Spinal cord (tissue), 10 donors: ENCODE measurements around the gene CLCN2. TPM values are rescaled to one million over a fixed set of nuclear protein-coding genes. Genes with fewer than 3 reads are reported as not detected.

Source experiments
- DNase-seq, 6 donors: peaks; one replicate each; pipeline versions ENCODE4 v3.0.0 to v3.0.0-alpha.2; 2013 to 2015; ENCODE audit warnings: low spot score in 6 of 6, low read depth in 4 of 6
- H3K27ac ChIP-seq: one replicate; pipeline ENCODE4 v1.5.1; 2013; ENCODE audit warnings: low read depth, low read length, control low read depth
- H3K27me3 ChIP-seq: one replicate; pipeline ENCODE4 v1.6.1; 2013; ENCODE audit warnings: low read length; ENCODE audit not compliant: control insufficient read depth, insufficient read depth
- H3K36me3 ChIP-seq: one replicate; pipeline ENCODE4 v1.6.1; 2013; ENCODE audit warnings: low read length; ENCODE audit not compliant: control insufficient read depth, insufficient read depth
- H3K4me1 ChIP-seq: one replicate; pipeline ENCODE4 v1.6.1; 2013; ENCODE audit warnings: low read length; ENCODE audit not compliant: control insufficient read depth, insufficient read depth
- H3K4me3 ChIP-seq: one replicate; pipeline ENCODE4 v1.5.1; 2013; ENCODE audit warnings: low read depth, low read length, control low read depth
- H3K9me3 ChIP-seq: one replicate; pipeline ENCODE4 v1.6.1; 2013; ENCODE audit warnings: low read length; ENCODE audit not compliant: control insufficient read depth, insufficient read depth
- WGBS: methylation state at CpG from one replicate; pipeline ENCODE4 v1.1.5; 2013; ENCODE audit warnings: missing lambda C conversion rate; ENCODE audit not compliant: insufficient coverage; 5-methylcytosine and 5-hydroxymethylcytosine counted together
- polyA plus RNA-seq, 2 donors: library from polyadenylated mRNA; unstranded; fragments of 120-200 nt; gene quantifications; one replicate each; pipeline ENCODE4 v1.2.1, GENCODE V29; 2013; ENCODE audit not compliant: insufficient read length in 2 of 2
- total RNA-seq, 2 donors: library from RNA; depleted of rRNA in 1 of 2; stranded (reverse); fragments of 120-200 nt in 1 of 2; fragments of >200 nt in 1 of 2; gene quantifications; one replicate each; pipeline versions ENCODE4 v1.2.3 to v1.2.4, GENCODE V29; 2013 to 2014
- donor health status: healthy.

CLCN2 gene
- total and polyA plus RNA-seq, 4 donors = 13.1 to 41.3 (median 21.1) TPM

DNA sequence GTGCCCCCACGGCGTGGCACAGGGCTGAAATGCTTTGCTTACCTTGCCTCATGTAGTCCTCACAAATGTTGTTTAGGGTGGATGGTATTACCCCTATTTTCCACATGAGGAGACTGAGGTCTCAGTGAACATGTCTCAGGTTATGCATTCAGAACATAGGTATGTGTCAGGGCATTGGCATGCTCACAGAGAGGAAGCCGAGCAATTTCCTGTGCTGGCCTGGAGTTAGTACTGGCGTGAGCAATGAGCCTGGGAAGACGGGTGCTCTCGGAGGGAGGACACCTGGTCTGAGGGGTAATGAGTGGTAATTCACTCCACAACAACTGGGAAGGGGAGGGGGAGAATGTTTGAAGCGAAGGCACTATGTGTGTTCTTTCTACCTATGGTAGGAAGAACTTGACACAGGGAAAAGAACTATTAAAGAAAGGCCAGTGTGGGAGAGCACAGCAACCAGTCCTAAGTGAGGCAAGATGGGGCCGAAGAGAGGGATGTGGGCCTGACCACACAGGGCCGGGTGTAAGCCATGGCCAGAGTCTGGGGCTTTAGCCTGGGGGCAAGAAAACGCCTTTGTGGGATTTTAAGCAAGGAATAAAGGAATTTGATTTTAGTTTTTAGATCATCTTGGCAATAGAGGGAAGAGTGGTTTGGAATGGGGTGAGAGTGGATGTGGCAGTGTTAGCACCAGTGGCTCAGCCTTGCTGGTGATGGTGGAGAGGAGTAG lies 28.9 kb downstream of the CLCN2 start:
- H3K9me3 ChIP-seq = no peaks in the 10 kb centered on the region
- no peak overlapping the region for H3K4me3 ChIP-seq
- no peaks in the 10 kb centered on the region for H3K27me3 ChIP-seq
- 83% methylated on average over 10 of the region's 10 CpGs for WGBS
- H3K27ac ChIP-seq = no peak overlapping the region
- peaks cover 73% of the 10 kb centered on the region for H3K36me3 ChIP-seq
- peaks cover 21% of the 10 kb centered on the region for H3K4me1 ChIP-seq
- no peak for DNase-seq

DNA sequence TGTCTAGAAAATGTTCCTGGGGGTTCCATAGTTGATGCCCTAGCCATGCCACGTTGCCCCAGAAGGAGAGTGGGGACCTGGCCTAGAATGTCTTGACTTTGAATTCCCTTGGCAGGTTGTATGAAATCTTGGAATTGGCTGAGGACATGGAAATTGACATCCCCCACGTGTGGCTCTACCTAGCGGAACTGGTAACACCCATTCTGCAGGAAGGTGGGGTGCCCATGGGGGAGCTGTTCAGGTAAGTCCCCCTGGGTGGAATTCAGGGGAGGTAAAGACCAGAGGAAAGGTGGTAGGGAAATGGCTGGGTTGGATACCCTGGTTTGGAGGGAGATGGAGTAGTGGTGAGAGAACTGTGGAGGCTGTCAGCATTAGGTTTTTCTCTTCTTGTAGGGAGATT lies 32.9 kb downstream of the CLCN2 start:
- H3K9me3 ChIP-seq = no peaks in the 10 kb centered on the region
- H3K4me3 ChIP-seq = no peak overlapping the region
- DNase-seq = no peak
- H3K4me1 ChIP-seq = no peaks in the 10 kb centered on the region
- no peaks in the 10 kb centered on the region for H3K27me3 ChIP-seq
- peaks cover 94% of the 10 kb centered on the region for H3K36me3 ChIP-seq
- WGBS = 67% methylated on average over 3 of the region's 3 CpGs
- H3K27ac ChIP-seq = no peak overlapping the region

DNA sequence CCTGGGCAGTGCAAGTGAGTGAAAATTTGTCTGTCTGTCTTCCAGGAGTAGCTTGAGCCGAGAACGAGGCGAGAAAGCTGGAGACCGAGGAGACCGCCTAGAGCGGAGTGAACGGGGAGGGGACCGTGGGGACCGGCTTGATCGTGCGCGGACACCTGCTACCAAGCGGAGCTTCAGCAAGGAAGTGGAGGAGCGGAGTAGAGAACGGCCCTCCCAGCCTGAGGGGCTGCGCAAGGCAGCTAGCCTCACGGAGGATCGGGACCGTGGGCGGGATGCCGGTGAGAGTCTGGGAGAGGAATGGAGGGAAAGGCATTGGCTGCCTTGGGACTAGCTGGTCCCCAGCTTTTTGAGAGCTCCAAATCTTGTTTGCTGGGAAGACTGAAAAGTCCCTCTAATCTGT lies 34.2 kb downstream of the CLCN2 start:
- no peaks in the 10 kb centered on the region for H3K4me1 ChIP-seq
- H3K4me3 ChIP-seq = no peak overlapping the region
- peaks cover 94% of the 10 kb centered on the region for H3K36me3 ChIP-seq
- no peak overlapping the region for H3K27ac ChIP-seq
- 96% methylated on average over 19 of the region's 21 CpGs for WGBS
- no peaks in the 10 kb centered on the region for H3K9me3 ChIP-seq
- no peak for DNase-seq
- no peaks in the 10 kb centered on the region for H3K27me3 ChIP-seq

DNA sequence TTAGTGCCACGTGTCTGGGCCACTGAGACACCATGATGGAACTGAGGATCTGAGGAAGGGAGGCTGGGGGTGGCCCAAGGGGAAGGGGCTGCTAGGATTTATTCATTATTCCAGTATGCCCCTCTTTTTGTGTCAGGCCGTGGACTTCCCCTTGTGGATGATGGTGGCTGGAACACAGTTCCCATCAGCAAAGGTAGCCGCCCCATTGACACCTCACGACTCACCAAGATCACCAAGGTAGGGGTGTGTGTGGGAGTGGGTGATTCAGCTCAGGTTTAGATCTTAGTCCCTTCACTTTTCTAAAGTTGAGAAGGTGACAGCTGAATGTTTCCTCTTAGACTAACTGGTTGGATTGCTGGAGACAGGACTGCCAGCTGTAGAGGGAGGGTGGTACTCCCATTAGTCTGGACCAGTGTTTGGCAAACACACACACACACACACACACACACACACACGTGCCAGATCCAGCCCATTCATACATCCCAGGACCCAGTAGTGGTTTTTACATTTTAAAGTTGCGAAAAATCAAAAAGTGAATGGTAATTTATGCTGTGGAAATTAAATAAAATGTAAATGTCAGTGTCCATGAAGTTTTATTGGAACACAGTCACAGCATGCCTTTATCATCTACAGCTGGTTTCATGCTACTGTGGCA lies 35.6 kb downstream of the CLCN2 start:
- Histone ChIP-seq H3K4me1 (no peaks in the 10 kb centered on the region), H3K27ac (no peak overlapping the region), H3K27me3 (no peaks in the 10 kb centered on the region), H3K9me3 (no peaks in the 10 kb centered on the region), H3K36me3 (peaks cover 94% of the 10 kb centered on the region), H3K4me3 (no peak overlapping the region)
- no peak for DNase-seq
- WGBS = 100% methylated on average over 3 of the region's 6 CpGs

DNA sequence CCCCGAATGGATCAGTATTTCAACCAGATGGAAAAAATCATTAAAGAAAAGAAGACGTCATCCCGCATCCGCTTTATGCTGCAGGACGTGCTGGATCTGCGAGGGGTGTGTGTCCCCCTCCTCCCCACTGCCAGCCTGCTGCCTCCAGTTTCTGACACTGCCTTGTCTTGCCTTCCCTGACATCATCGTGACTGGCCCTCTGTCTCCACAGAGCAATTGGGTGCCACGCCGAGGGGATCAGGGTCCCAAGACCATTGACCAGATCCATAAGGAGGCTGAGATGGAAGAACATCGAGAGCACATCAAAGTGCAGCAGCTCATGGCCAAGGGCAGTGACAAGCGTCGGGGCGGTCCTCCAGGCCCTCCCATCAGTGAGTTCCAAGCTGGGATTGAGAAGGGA lies 36.1 kb downstream of the CLCN2 start:
- no peak overlapping the region for H3K4me3 ChIP-seq
- H3K36me3 ChIP-seq = peaks cover 97% of the 10 kb centered on the region
- H3K9me3 ChIP-seq = no peaks in the 10 kb centered on the region
- no peak for DNase-seq
- H3K4me1 ChIP-seq = peaks cover 2% of the 10 kb centered on the region
- H3K27me3 ChIP-seq = no peaks in the 10 kb centered on the region
- H3K27ac ChIP-seq = no peak overlapping the region
- WGBS = 95% methylated on average over 8 of the region's 13 CpGs

DNA sequence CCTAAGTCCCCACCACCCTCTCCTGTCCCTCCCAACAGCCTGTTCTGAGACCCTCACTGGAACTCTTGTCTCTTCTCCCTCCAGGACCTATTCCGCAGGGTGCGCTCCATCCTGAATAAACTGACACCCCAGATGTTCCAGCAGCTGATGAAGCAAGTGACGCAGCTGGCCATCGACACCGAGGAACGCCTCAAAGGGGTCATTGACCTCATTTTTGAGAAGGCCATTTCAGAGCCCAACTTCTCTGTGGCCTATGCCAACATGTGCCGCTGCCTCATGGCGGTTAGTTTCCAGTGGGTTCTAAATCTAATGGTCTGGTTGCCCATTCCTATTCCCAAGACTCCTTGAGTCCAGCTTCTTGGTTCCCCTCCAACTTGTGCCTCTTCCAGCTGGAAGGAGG lies 37.7 kb downstream of the CLCN2 start:
- Histone ChIP-seq H3K4me3 (no peak overlapping the region), H3K4me1 (peaks cover 13% of the 10 kb centered on the region), H3K27ac (no peak overlapping the region), H3K9me3 (no peaks in the 10 kb centered on the region), H3K36me3 (peaks cover 97% of the 10 kb centered on the region), H3K27me3 (no peaks in the 10 kb centered on the region)
- WGBS = 93% methylated on average over 8 of the region's 8 CpGs
- no peak for DNase-seq

DNA sequence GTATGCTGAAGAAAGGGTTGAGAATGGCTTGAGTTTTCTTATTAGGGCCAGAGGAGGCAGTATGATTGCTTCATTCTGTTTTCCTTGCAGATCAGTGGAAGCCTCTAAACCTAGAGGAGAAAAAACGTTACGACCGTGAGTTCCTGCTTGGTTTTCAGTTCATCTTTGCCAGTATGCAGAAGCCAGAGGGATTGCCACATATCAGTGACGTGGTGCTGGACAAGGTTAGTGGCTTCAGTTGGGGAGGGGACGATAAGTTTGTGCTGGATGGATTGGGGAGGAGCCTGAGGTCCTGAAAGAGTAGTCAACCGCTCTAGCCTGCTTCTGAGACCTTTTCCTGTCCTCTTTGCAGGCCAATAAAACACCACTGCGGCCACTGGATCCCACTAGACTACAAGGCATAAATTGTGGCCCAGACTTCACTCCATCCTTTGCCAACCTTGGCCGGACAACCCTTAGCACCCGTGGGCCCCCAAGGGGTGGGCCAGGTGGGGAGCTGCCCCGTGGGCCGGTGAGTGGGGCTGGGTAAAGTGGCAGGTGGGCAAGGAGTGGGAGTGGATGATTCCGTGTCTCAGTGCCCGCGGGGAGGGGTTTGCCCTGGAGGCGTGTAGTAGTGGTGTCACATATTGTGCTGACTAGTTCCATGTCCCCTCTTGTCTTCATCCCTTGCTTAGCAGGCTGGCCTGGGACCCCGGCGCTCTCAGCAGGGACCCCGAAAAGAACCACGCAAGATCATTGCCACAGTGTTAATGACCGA lies 38.5 kb downstream of the CLCN2 start:
- no peaks in the 10 kb centered on the region for H3K9me3 ChIP-seq
- no peak overlapping the region for H3K4me3 ChIP-seq
- no peaks in the 10 kb centered on the region for H3K27me3 ChIP-seq
- DNase-seq = no peak
- H3K36me3 ChIP-seq = peaks cover 95% of the 10 kb centered on the region
- no peak overlapping the region for H3K27ac ChIP-seq
- peaks cover 13% of the 10 kb centered on the region for H3K4me1 ChIP-seq
- WGBS = 94% methylated on average over 18 of the region's 20 CpGs

DNA sequence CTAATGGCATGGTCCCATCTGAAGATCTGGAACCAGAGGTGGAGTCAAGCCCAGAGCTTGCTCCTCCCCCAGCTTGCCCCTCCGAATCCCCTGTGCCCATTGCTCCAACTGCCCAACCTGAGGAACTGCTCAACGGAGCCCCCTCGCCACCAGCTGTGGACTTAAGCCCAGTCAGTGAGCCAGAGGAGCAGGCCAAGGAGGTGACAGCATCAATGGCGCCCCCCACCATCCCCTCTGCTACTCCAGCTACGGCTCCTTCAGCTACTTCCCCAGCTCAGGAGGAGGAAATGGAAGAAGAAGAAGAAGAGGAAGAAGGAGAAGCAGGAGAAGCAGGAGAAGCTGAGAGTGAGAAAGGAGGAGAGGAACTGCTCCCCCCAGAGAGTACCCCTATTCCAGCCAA lies 39.7 kb downstream of the CLCN2 start:
- DNase-seq = no peak
- Histone ChIP-seq H3K9me3 (no peaks in the 10 kb centered on the region), H3K27me3 (no peaks in the 10 kb centered on the region), H3K4me3 (no peak overlapping the region), H3K36me3 (peaks cover 91% of the 10 kb centered on the region), H3K4me1 (peaks cover 19% of the 10 kb centered on the region), H3K27ac (no peak overlapping the region)
- WGBS = 90% methylated on average over 1 of the region's 5 CpGs

DNA sequence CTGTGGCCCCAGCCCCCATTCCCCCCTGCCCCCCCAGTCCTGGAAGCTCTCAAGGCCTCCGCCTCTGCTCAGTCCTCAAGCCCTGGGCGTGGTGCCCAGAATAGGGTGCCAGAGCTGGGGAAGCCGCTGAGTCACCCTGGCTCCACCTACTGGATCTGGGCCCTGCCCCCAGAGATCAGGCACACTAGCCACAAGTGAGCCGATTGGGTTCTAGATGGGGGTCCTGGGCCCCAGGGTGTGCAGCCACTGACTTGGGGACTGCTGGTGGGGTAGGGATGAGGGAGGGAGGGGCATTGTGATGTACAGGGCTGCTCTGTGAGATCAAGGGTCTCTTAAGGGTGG lies 41.3 kb downstream of the CLCN2 start:
- Histone ChIP-seq H3K9me3 (no peaks in the 10 kb centered on the region), H3K27me3 (no peaks in the 10 kb centered on the region), H3K27ac (peak overlapping the region; percentile 2), H3K4me3 (no peak overlapping the region), H3K36me3 (peaks cover 84% of the 10 kb centered on the region), H3K4me1 (peaks cover 31% of the 10 kb centered on the region)
- peak in 2 of 6 donors; percentile 49 to 92 for DNase-seq
- 37% methylated on average over 3 of the region's 4 CpGs for WGBS
